HG03103 (cell line): ENCODE measurements around the gene SYT11.

Experiments used
- ATAC-seq: cut with Tn5 transposase; IDR thresholded peaks from one replicate; pipeline ENCODE4 v1.9.1; 2021; ENCODE audit warnings: low read depth; ENCODE audit not compliant: unreplicated experiment

SYT11 gene

GRCh38 chr1:155932487-155932886, 73.1 kb downstream of the SYT11 start:
- no peak for ATAC-seq

GRCh38 chr1:155933591-155934096, 74.3 kb downstream of the SYT11 start:
- ATAC-seq, result no peak

- peak; percentile 93 for ATAC-seq
Measured at GRCh38 chr1:155934097-155934935, 74.9 kb downstream of the SYT11 start, which contains the start of gene KHDC4. TSS of gene KHDC4 (minus strand) at chr1:155934413. CDS start at chr1:155934373, 40 bp downstream.
